Body of pancreas (tissue), 4 donors: Measurements from ENCODE around the gene ATF7. TPM values are rescaled to one million over a fixed set of nuclear protein-coding genes. Genes with fewer than 3 reads are reported as not detected.

Experiments used
- ATAC-seq: fragments of 150-250 bp; one replicate; pipeline ENCODE4 v1.9.1; 2016
- DNase-seq, 4 donors: peaks; one replicate each; pipeline ENCODE4 v3.0.0-alpha.2; 2019
- H3K27ac ChIP-seq, 4 donors: fragments of 200-600 bp; sonication (generic); 1 replicate in 3 of 4; 2 replicates in 1 of 4; pipeline versions ENCODE4 v1.5.1 to v1.6.1; 2016 to 2019; ENCODE audit warnings: mild to moderate bottlenecking in 1 of 4, mixed read lengths in 1 of 4, moderate library complexity in 1 of 4
- H3K27me3 ChIP-seq, 2 donors: fragments of 200-600 bp; sonication (generic); one replicate each; pipeline ENCODE4 v1.6.0; 2016; ENCODE audit warnings: mild to moderate bottlenecking in 1 of 2
- H3K36me3 ChIP-seq, 2 donors: fragments of 200-600 bp; sonication (generic); replicated peaks in 1 of 2; 2 replicates each; pipeline ENCODE4 v1.5.1; 2016; ENCODE audit warnings: low read depth in 2 of 2; ENCODE audit not compliant: insufficient read depth in 1 of 2
- H3K4me1 ChIP-seq: fragments of 200-600 bp; sonication (generic); one replicate; pipeline ENCODE4 v1.6.0; 2016
- H3K4me3 ChIP-seq, 2 donors: fragments of 200-600 bp; sonication (generic); 1 replicate in 1 of 2; 2 replicates in 1 of 2; pipeline ENCODE4 v1.5.1; 2016 to 2019
- H3K9me3 ChIP-seq, 3 donors: fragments of 200-600 bp; sonication (generic); 1 replicate in 2 of 3; 2 replicates in 1 of 3; pipeline ENCODE4 v1.5.1; 2016
- POLR2A ChIP-seq, 3 donors: fragments of 450-650 bp; IDR thresholded peaks; one replicate each; pipeline ENCODE4 v1.6.1; 2016; ENCODE audit warnings: antibody characterized with exemption in 3 of 3, mild to moderate bottlenecking in 2 of 3
- WGBS, 2 donors: methylation state at CpG; one replicate each; pipeline ENCODE4 v1.1.5; 2017; 5-methylcytosine and 5-hydroxymethylcytosine counted together
- intact Hi-C: fragments of 100-400 bp; cut with DNase I; formaldehyde crosslinking; loops from one replicate; pipeline ENCODE4 v1.15.1; 2023
- total RNA-seq, 2 donors: library from RNA; depleted of rRNA; stranded (reverse); fragments of >200 nt; gene quantifications; one replicate each; pipeline ENCODE4 v1.1.0, GENCODE V29; 2016
- TF ChIP-seq, protein P1 (sequence below), 7 experiments: fragments of 450-650 bp in 4 of 7; fragments of 200-600 bp in 3 of 7; sonication (generic) in 3 of 7; IDR thresholded peaks; one replicate each; pipeline ENCODE4 v1.5.1; 2016 to 2019; ENCODE audit warnings: antibody characterized with exemption in 7 of 7

ATF7 gene
- total RNA-seq, 2 donors from 2014 or later = 12.9 to 21.3 TPM

DNA sequence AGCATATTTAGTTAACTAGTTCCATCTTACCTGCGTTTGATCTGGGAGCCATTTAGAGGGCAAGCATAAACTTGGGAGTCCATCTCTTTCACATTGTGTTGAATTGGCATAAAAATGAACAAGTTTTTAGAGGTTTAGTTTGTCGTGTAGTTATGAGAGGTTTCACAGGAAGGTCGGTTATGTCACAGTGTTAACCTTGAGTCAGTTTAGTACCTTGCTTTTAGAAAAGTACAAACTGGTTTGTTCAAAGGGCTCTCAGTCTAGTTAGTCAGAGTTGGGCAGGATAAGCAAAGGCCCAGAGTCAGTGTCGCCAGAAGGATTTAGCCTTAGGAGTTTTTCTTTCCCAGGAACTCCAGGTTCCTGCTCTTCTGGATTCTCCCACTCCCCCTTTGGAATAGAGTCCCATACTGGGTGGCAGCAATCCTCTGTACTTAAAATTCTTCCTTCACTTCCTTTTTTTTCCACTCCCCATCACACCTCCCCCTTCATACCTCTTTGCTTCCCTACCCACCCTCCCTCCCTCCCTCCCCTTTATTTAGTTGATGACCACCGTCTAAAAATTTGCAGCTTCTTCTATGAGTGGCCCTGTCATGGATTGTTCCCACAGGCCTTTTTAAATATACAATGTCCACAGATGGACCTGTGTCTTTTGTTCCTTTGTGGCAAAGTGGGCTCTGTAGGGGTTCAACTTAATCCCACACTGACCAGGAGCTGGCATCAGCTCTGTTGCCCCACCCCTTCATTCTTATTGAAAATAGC is 162.2 kb downstream of the ATF7 start:
- no peak overlapping the region for H3K4me3 ChIP-seq
- H3K9me3 ChIP-seq = no peaks in the 10 kb centered on the region
- no peaks in the 10 kb centered on the region for H3K4me1 ChIP-seq
- no peaks in the 10 kb centered on the region for H3K27me3 ChIP-seq
- WGBS, 2 donors = 54 to 55% methylated on average over 5 of the region's 5 CpGs
- TF ChIP-seq, protein P1, sequence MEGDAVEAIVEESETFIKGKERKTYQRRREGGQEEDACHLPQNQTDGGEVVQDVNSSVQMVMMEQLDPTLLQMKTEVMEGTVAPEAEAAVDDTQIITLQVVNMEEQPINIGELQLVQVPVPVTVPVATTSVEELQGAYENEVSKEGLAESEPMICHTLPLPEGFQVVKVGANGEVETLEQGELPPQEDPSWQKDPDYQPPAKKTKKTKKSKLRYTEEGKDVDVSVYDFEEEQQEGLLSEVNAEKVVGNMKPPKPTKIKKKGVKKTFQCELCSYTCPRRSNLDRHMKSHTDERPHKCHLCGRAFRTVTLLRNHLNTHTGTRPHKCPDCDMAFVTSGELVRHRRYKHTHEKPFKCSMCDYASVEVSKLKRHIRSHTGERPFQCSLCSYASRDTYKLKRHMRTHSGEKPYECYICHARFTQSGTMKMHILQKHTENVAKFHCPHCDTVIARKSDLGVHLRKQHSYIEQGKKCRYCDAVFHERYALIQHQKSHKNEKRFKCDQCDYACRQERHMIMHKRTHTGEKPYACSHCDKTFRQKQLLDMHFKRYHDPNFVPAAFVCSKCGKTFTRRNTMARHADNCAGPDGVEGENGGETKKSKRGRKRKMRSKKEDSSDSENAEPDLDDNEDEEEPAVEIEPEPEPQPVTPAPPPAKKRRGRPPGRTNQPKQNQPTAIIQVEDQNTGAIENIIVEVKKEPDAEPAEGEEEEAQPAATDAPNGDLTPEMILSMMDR (IDR thresholded peaks at IDR 0.05) = no peak
- TF ChIP-seq POLR2A (IDR thresholded peaks at IDR 0.05) = no peak
- no peak for DNase-seq
- no peak for ATAC-seq
- intact Hi-C loops = no loop called here
- peaks cover 44 to 81% of the 10 kb centered on the region in 2 donors for H3K36me3 ChIP-seq
- H3K27ac ChIP-seq = no peak overlapping the region

DNA sequence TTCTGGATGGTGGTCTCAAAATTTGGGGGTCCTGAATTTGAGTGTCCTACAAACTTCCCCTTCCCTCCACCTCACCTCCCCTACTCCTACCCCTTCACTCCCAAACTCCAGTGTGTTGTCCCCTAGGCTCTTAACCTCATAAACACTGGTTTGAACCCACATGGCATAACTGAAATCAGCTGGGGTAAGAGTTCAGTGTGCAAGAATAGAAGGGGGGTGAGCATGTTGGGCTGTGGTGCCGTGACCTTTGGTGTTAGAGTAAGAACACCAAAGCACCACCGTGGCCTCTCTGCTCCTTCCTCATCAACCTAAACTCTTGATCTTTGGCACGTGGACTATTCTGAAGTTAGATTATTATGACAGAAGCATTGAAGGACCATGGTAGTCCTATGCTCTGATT is 163.2 kb downstream of the ATF7 start:
- H3K27ac ChIP-seq = no peak overlapping the region
- H3K27me3 ChIP-seq = no peaks in the 10 kb centered on the region
- H3K36me3 ChIP-seq = peaks cover 50 to 82% of the 10 kb centered on the region in 2 donors
- WGBS, 2 donors = 53 to 57% methylated on average over 3 of the region's 3 CpGs
- H3K9me3 ChIP-seq = no peaks in the 10 kb centered on the region
- no peaks in the 10 kb centered on the region for H3K4me1 ChIP-seq
- no peak for DNase-seq
- H3K4me3 ChIP-seq = no peak overlapping the region
- TF ChIP-seq POLR2A (IDR thresholded peaks at IDR 0.05) = no peak
- TF ChIP-seq, protein P1 (IDR thresholded peaks at IDR 0.05) = no peak
- ATAC-seq = no peak
- intact Hi-C loops = no loop called here

DNA sequence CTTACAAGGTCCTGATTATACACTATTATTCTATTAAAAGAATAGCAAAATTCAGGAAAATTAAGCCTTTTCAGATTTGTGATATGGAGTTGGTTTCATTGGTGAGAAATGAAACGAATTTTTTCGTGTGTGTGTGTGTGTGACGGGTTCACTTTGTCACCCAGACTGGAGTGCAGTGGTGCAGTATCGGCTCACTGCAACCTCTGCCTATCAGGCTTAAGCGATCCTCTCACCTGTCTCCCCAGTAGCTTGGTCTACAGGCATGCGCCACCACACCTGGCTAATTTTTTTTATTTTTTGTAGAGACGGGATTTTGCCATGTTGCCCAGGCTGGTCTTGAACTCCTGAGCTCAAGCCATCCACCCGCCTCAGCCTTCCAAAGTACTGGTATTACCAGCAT is 164.6 kb downstream of the ATF7 start:
- DNase-seq = no peak
- no peak for ATAC-seq
- no peak overlapping the region for H3K27ac ChIP-seq
- H3K4me3 ChIP-seq = no peak overlapping the region
- no peaks in the 10 kb centered on the region for H3K27me3 ChIP-seq
- TF ChIP-seq POLR2A (IDR thresholded peaks at IDR 0.05) = no peak
- TF ChIP-seq, protein P1 (IDR thresholded peaks at IDR 0.05) = no peak
- H3K9me3 ChIP-seq = no peaks in the 10 kb centered on the region
- no peaks in the 10 kb centered on the region for H3K4me1 ChIP-seq
- 80 to 81% methylated on average over 8 of the region's 8 CpGs for WGBS, 2 donors
- intact Hi-C loops = no loop called here
- H3K36me3 ChIP-seq = peaks cover 56 to 81% of the 10 kb centered on the region in 2 donors

DNA sequence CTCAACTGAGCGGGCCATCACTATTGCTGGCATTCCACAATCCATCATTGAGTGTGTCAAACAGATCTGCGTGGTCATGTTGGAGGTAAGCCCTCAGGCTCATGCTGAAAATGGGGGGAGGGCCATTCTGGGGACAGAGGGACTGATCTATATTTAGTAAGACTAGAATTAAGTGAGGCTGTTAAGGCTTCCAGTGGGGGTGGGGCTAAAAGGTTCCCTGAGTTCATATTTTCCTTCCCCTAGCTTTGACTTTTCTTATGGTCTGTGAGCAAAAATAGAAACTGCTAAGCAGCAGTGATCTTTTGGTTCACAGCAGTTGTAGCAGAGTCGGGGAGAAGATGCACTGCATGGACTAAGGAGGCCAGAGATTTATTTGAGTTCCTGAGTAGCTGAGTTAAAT is 165.1 kb downstream of the ATF7 start:
- Histone ChIP-seq H3K4me1 (no peaks in the 10 kb centered on the region), H3K27me3 (no peaks in the 10 kb centered on the region), H3K9me3 (no peaks in the 10 kb centered on the region), H3K36me3 (peaks cover 60 to 85% of the 10 kb centered on the region in 2 donors), H3K27ac (no peak overlapping the region), H3K4me3 (no peak overlapping the region)
- no peak for DNase-seq
- no peak for TF ChIP-seq POLR2A (IDR thresholded peaks at IDR 0.05)
- TF ChIP-seq, protein P1 (IDR thresholded peaks at IDR 0.05) = no peak
- intact Hi-C loops = no loop called here
- WGBS, 2 donors = 69 to 75% methylated on average over 3 of the region's 3 CpGs
- no peak for ATAC-seq

DNA sequence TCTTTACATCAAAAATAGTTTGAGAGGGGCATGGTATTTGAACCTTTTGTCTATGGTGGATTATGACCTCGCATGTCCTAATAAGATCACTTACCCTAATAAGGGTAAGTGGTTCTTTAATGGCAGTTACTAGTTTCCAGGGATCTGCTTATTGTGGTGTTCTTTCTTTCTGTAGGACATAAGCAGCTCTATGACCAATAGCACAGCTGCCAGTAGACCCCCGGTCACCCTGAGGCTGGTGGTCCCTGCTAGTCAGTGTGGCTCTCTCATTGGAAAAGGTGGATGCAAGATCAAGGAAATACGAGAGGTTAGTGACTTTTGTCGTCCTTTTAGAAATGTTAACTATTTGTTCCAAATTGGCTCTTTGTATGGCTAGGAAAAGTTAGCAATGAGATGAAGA is 167.1 kb downstream of the ATF7 start:
- intact Hi-C loops = no loop called here
- WGBS, 2 donors = 69% methylated on average over 4 of the region's 4 CpGs
- Histone ChIP-seq H3K4me1 (peaks cover 8% of the 10 kb centered on the region), H3K27ac (no peak overlapping the region), H3K27me3 (no peaks in the 10 kb centered on the region), H3K9me3 (no peaks in the 10 kb centered on the region), H3K4me3 (no peak overlapping the region), H3K36me3 (peaks cover 50 to 84% of the 10 kb centered on the region in 2 donors)
- no peak for DNase-seq
- TF ChIP-seq POLR2A (IDR thresholded peaks at IDR 0.05) = no peak
- TF ChIP-seq, protein P1 (IDR thresholded peaks at IDR 0.05) = no peak
- no peak for ATAC-seq
